Parathyroid adenoma (tissue), 2 donors: Measurements from ENCODE around the gene PCSK9.

Source experiments
- H2AFZ ChIP-seq: fragments of 300-600 bp; sonication (generic); one replicate; pipeline ENCODE4 v1.7.0; 2017; ENCODE audit warnings: antibody characterized with exemption, mild to moderate bottlenecking
- H3K27ac ChIP-seq: fragments of 300-600 bp; sonication (generic); one replicate; pipeline ENCODE4 v1.7.0; 2017
- H3K27me3 ChIP-seq: fragments of 300-600 bp; sonication (generic); one replicate; pipeline ENCODE4 v1.7.0; 2017; ENCODE audit warnings: low read length; ENCODE audit not compliant: control insufficient read depth, insufficient read depth
- H3K36me3 ChIP-seq: fragments of 300-600 bp; sonication (generic); one replicate; pipeline ENCODE4 v1.7.0; 2017; ENCODE audit warnings: low read length; ENCODE audit not compliant: control insufficient read depth, insufficient read depth
- H3K4me1 ChIP-seq: fragments of 300-600 bp; sonication (generic); one replicate; pipeline ENCODE4 v1.7.0; 2017; ENCODE audit warnings: control low read depth
- H3K4me2 ChIP-seq: fragments of 300-600 bp; sonication (generic); one replicate; pipeline ENCODE4 v1.7.0; 2017; ENCODE audit warnings: low read length
- H3K4me3 ChIP-seq: fragments of 300-600 bp; sonication (generic); one replicate; pipeline ENCODE4 v1.7.0; 2017; ENCODE audit warnings: low read depth, low read length
- H3K79me2 ChIP-seq: fragments of 300-600 bp; sonication (generic); one replicate; pipeline ENCODE4 v1.7.0; 2017; ENCODE audit warnings: control low read depth
- H3K9ac ChIP-seq: fragments of 300-600 bp; sonication (generic); one replicate; pipeline ENCODE4 v1.7.0; 2017; ENCODE audit warnings: mild to moderate bottlenecking
- H3K9me3 ChIP-seq: fragments of 300-600 bp; sonication (generic); one replicate; pipeline ENCODE4 v1.7.0; 2017; ENCODE audit warnings: low read length; ENCODE audit not compliant: control insufficient read depth
- TF ChIP-seq, protein P1 (sequence below): fragments of 300-600 bp; sonication (generic); IDR thresholded peaks from one replicate; pipeline ENCODE4 v1.7.0; 2017; ENCODE audit warnings: antibody characterized with exemption, mild to moderate bottlenecking
- donor health status: primary hyperparathyroidism.

Gene PCSK9

GRCh38 chr1:55000110-55001085, 39.0 kb upstream of the PCSK9 start:
- H3K79me2 ChIP-seq, result no peaks in the 10 kb centered on the region
- H3K9ac ChIP-seq, result no peak overlapping the region
- TF ChIP-seq, protein P1, sequence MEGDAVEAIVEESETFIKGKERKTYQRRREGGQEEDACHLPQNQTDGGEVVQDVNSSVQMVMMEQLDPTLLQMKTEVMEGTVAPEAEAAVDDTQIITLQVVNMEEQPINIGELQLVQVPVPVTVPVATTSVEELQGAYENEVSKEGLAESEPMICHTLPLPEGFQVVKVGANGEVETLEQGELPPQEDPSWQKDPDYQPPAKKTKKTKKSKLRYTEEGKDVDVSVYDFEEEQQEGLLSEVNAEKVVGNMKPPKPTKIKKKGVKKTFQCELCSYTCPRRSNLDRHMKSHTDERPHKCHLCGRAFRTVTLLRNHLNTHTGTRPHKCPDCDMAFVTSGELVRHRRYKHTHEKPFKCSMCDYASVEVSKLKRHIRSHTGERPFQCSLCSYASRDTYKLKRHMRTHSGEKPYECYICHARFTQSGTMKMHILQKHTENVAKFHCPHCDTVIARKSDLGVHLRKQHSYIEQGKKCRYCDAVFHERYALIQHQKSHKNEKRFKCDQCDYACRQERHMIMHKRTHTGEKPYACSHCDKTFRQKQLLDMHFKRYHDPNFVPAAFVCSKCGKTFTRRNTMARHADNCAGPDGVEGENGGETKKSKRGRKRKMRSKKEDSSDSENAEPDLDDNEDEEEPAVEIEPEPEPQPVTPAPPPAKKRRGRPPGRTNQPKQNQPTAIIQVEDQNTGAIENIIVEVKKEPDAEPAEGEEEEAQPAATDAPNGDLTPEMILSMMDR, result no peak
- H3K9me3 ChIP-seq, result no peaks in the 10 kb centered on the region
- no peaks in the 10 kb centered on the region for H3K27me3 ChIP-seq
- H3K36me3 ChIP-seq, result no peaks in the 10 kb centered on the region
- H3K4me2 ChIP-seq, result no peak overlapping the region
- no peak overlapping the region for H3K4me3 ChIP-seq
- H3K27ac ChIP-seq, result no peak overlapping the region
- no peak overlapping the region for H2AFZ ChIP-seq
- no peaks in the 10 kb centered on the region for H3K4me1 ChIP-seq

DNA sequence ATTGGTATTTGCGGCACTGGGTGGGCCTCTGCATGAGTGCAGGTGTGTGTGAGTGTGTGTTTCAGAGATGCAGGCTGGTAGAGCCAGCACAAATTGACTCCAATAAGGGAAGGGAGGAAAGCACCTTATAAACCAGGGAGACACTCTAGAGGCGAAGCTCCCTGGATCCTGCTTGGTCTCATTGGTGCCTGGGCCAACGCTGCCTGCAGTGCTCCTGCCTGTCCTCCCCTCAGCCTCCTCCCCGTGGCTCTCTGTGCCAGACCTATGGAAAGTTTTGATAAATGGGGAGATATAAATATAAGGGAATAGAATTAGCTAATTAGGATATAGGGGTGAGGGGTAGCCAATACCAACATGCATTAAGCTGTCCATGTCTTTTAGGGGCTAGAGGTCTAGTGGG, 38.0 kb upstream of the PCSK9 start:
- Histone ChIP-seq H3K4me1 (no peaks in the 10 kb centered on the region), H2AFZ (no peak overlapping the region), H3K36me3 (no peaks in the 10 kb centered on the region), H3K79me2 (no peaks in the 10 kb centered on the region), H3K4me2 (no peak overlapping the region), H3K9me3 (no peaks in the 10 kb centered on the region), H3K27me3 (no peaks in the 10 kb centered on the region), H3K4me3 (no peak overlapping the region), H3K9ac (no peak overlapping the region), H3K27ac (no peak overlapping the region)
- TF ChIP-seq, protein P1, result no peak

DNA sequence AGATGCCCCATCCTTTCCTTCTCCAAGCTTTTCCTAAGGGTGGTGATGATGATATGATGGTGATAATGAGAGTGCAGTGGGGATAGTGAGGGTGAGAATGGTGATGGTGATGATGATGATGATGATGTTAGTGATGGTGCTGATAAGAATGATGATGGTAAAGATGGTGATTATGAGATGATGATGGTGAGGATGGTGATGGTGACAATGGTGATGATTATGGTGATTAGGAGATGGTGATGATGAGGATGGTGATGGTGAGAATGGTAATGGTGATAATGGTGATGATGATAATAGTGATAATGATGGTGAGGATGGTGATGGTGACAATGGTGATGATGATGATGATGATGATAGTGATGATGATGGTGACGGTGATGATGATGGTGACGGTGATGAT, 36.7 kb upstream of the PCSK9 start:
- no peak overlapping the region for H3K4me3 ChIP-seq

GRCh38 chr1:55005351-55006140, 33.8 kb upstream of the PCSK9 start:
- TF ChIP-seq, protein P1, result no peak
- no peak overlapping the region for H3K27ac ChIP-seq
- H2AFZ ChIP-seq, result no peak overlapping the region
- no peaks in the 10 kb centered on the region for H3K9me3 ChIP-seq
- no peak overlapping the region for H3K4me2 ChIP-seq
- no peak overlapping the region for H3K9ac ChIP-seq
- no peaks in the 10 kb centered on the region for H3K27me3 ChIP-seq
- H3K4me1 ChIP-seq, result no peaks in the 10 kb centered on the region
- no peak overlapping the region for H3K4me3 ChIP-seq
- H3K36me3 ChIP-seq, result no peaks in the 10 kb centered on the region
- H3K79me2 ChIP-seq, result no peaks in the 10 kb centered on the region

More for the DNA sequence above, 36.7 kb upstream of the PCSK9 start:
- no peaks in the 10 kb centered on the region for H3K36me3 ChIP-seq
- no peaks in the 10 kb centered on the region for H3K9me3 ChIP-seq
- H3K9ac ChIP-seq, result no peak overlapping the region
- H3K27ac ChIP-seq, result no peak overlapping the region
- no peaks in the 10 kb centered on the region for H3K79me2 ChIP-seq
- H3K27me3 ChIP-seq, result no peaks in the 10 kb centered on the region
- no peaks in the 10 kb centered on the region for H3K4me1 ChIP-seq
- H2AFZ ChIP-seq, result no peak overlapping the region
- no peak overlapping the region for H3K4me2 ChIP-seq
- TF ChIP-seq, protein P1, result no peak
